ENCODE data around the gene NTM.

Gene NTM

DNA sequence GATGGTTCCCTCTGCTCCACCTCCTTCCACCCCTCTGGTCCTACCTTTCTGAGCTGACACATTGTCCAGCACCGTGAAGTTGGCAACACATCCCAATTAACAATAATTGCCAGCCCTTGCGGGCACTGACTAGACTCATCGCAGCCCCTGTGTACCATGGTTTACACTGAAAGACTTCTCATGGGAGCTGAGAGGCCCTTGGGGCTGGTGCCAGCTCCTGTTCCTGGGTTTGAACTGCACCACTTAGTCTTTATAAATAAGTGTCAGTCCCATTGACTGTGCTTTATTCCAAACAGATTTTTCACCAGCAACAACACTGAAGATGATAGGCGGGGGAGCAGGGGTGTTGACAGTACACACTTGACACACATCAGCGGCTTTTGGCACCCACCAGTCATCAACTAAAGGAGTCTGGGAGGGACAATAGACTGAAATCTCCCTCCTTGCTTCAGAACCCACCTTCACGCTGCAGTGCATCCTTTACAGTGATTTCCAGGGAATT, 447.3 kb downstream of the NTM start:
- Histone ChIP-seq H3K23ac (ENCODE audit: low read length in 2 of 2) (no peak overlapping the region), H3K18ac (ENCODE audit: low read depth in 1 of 2, low read length in 2 of 2) (no peak overlapping the region), H3K4me1 (ENCODE audit: control insufficient read depth, insufficient read depth, low read depth, low read length) (no peaks in the 10 kb centered on the region), H3K4me3 (ENCODE audit: insufficient read depth in 1 of 2, low read depth in 1 of 2, low read length in 2 of 2) (no peak overlapping the region), H3K27ac (ENCODE audit: low read length, poor library complexity, severe bottlenecking) (no peak overlapping the region), H2BK5ac (ENCODE audit: low read depth, low read length, poor library complexity, severe bottlenecking) (no peak overlapping the region), H3K4ac (ENCODE audit: low read depth in 1 of 2, low read length in 2 of 2) (no peak overlapping the region), H3K36me3 (ENCODE audit: control insufficient read depth in 1 of 2, insufficient read depth in 2 of 2, low read depth in 1 of 2, low read length in 2 of 2) (no peaks in the 10 kb centered on the region), H3K4me2 (ENCODE audit: low read length, poor library complexity, severe bottlenecking) (no peak overlapping the region), H2BK120ac (ENCODE audit: low read depth, low read length) (no peak overlapping the region), H2BK15ac (ENCODE audit: low read depth, poor library complexity, severe bottlenecking) (no peak overlapping the region), H3K9ac (ENCODE audit: low read length) (no peak overlapping the region), H2BK12ac (ENCODE audit: low read length in 2 of 2) (no peak overlapping the region), H2AK5ac (ENCODE audit: low read length, severe bottlenecking) (no peak overlapping the region), H4K91ac (ENCODE audit: low read length) (no peak overlapping the region), H4K8ac (ENCODE audit: low read length) (no peak overlapping the region), H3K27me3 (ENCODE audit: control insufficient read depth in 1 of 2, insufficient read depth in 1 of 2, low read length in 2 of 2) (peaks cover 0 to 11% of the 10 kb centered on the region in 2 experiments), H3K14ac (ENCODE audit: low read length in 2 of 2) (no peak overlapping the region), H3K79me1 (replicated peaks; ENCODE audit: low read length, poor library complexity, severe bottlenecking) (no peaks in the 10 kb centered on the region), H2AFZ (ENCODE audit: low read depth, low read length) (no peak overlapping the region), H3K9me3 (ENCODE audit: control insufficient read depth, low read length) (no peaks in the 10 kb centered on the region)
- WGBS: 91% methylated on average over 6 of the region's 6 CpGs
- DNase-seq: no peak

DNA sequence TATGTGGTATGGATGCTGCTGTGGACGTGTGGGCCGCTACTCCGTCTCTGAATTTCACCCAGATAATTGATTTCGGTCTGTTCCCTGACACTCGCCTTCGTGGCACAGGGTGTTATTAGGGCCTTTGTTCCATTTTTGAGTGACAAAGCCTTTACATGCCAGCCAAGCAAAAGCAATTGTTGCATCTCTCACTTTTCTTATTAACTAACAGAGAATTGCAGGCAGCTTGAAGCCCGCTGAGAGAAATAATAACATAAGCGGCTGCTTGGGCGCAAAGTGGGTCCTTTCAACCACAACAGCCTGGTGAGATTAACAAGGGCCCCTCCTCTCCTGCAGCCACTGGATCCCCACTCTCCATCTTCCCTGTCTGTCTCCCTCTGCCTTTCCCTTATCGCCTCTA, 449.4 kb downstream of the NTM start:
- Histone ChIP-seq H3K14ac (ENCODE audit: low read length in 2 of 2) (no peak overlapping the region), H3K23ac (ENCODE audit: low read length in 2 of 2) (no peak overlapping the region)
- 92% methylated on average over 10 of the region's 10 CpGs for WGBS

DNA sequence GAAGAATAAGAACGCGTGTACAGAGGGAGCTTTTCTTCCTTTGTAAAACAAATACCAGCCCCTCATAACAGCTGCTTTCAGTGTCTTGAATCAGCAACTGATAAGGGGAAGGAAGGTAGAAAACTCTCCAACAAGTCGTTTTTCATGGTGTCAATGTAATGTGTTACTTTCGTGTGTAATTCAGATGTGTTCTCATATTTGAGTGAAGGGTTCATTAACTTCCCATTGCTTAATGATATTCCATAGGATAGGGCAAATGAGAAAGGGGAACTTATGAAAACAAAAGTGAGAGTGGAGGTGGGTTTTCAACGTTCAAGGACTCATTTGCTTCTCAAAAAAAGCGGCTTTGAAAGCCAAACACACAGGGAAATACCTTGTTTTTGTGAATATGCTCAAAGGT, 452.1 kb downstream of the NTM start:
- H3K18ac ChIP-seq (ENCODE audit: low read depth in 1 of 2, low read length in 2 of 2): no peak overlapping the region
- no peak overlapping the region for H2BK120ac ChIP-seq (ENCODE audit: low read depth, low read length)
- no peaks in the 10 kb centered on the region for H3K36me3 ChIP-seq (ENCODE audit: control insufficient read depth in 1 of 2, insufficient read depth in 2 of 2, low read depth in 1 of 2, low read length in 2 of 2)
- H2BK12ac ChIP-seq (ENCODE audit: low read length in 2 of 2): no peak overlapping the region
- H3K23ac ChIP-seq (ENCODE audit: low read length in 2 of 2): no peak overlapping the region
- H4K8ac ChIP-seq (ENCODE audit: low read length): no peak overlapping the region
- no peak overlapping the region for H3K4me2 ChIP-seq (ENCODE audit: low read length, poor library complexity, severe bottlenecking)
- H3K14ac ChIP-seq (ENCODE audit: low read length in 2 of 2): no peak overlapping the region
- DNase-seq: no peak
- H2AK5ac ChIP-seq (ENCODE audit: low read length, severe bottlenecking): no peak overlapping the region
- H4K91ac ChIP-seq (ENCODE audit: low read length): no peak overlapping the region
- H2AFZ ChIP-seq (ENCODE audit: low read depth, low read length): no peak overlapping the region
- peaks cover 0 to 20% of the 10 kb centered on the region in 2 experiments for H3K27me3 ChIP-seq (ENCODE audit: control insufficient read depth in 1 of 2, insufficient read depth in 1 of 2, low read length in 2 of 2)
- no peak overlapping the region for H3K4me3 ChIP-seq (ENCODE audit: insufficient read depth in 1 of 2, low read depth in 1 of 2, low read length in 2 of 2)
- H3K9me3 ChIP-seq (ENCODE audit: control insufficient read depth, low read length): no peaks in the 10 kb centered on the region
- no peak overlapping the region for H2BK15ac ChIP-seq (ENCODE audit: low read depth, poor library complexity, severe bottlenecking)
- no peak overlapping the region for H2BK5ac ChIP-seq (ENCODE audit: low read depth, low read length, poor library complexity, severe bottlenecking)
- no peak overlapping the region for H3K27ac ChIP-seq (ENCODE audit: low read length, poor library complexity, severe bottlenecking)
- H3K9ac ChIP-seq (ENCODE audit: low read length): no peak overlapping the region
- no peak overlapping the region for H3K4ac ChIP-seq (ENCODE audit: low read depth in 1 of 2, low read length in 2 of 2)
- H3K79me1 ChIP-seq (replicated peaks; ENCODE audit: low read length, poor library complexity, severe bottlenecking): no peaks in the 10 kb centered on the region
- no peaks in the 10 kb centered on the region for H3K4me1 ChIP-seq (ENCODE audit: control insufficient read depth, insufficient read depth, low read depth, low read length)
- WGBS: 52% methylated on average over 3 of the region's 6 CpGs

More for the DNA sequence above, 449.4 kb downstream of the NTM start:
- H3K79me1 ChIP-seq (replicated peaks; ENCODE audit: low read length, poor library complexity, severe bottlenecking): no peaks in the 10 kb centered on the region
- H3K9me3 ChIP-seq (ENCODE audit: control insufficient read depth, low read length): no peaks in the 10 kb centered on the region
- H4K91ac ChIP-seq (ENCODE audit: low read length): no peak overlapping the region
- no peak overlapping the region for H2BK15ac ChIP-seq (ENCODE audit: low read depth, poor library complexity, severe bottlenecking)
- no peaks in the 10 kb centered on the region for H3K4me1 ChIP-seq (ENCODE audit: control insufficient read depth, insufficient read depth, low read depth, low read length)
- no peak overlapping the region for H2BK5ac ChIP-seq (ENCODE audit: low read depth, low read length, poor library complexity, severe bottlenecking)
- H2AK5ac ChIP-seq (ENCODE audit: low read length, severe bottlenecking): no peak overlapping the region
- no peak overlapping the region for H3K9ac ChIP-seq (ENCODE audit: low read length)
- no peak overlapping the region for H3K27ac ChIP-seq (ENCODE audit: low read length, poor library complexity, severe bottlenecking)
- H3K4ac ChIP-seq (ENCODE audit: low read depth in 1 of 2, low read length in 2 of 2): no peak overlapping the region
- no peaks in the 10 kb centered on the region for H3K36me3 ChIP-seq (ENCODE audit: control insufficient read depth in 1 of 2, insufficient read depth in 2 of 2, low read depth in 1 of 2, low read length in 2 of 2)
- H3K18ac ChIP-seq (ENCODE audit: low read depth in 1 of 2, low read length in 2 of 2): no peak overlapping the region
- no peak overlapping the region for H3K4me2 ChIP-seq (ENCODE audit: low read length, poor library complexity, severe bottlenecking)
- H4K8ac ChIP-seq (ENCODE audit: low read length): no peak overlapping the region
- peaks cover 0 to 16% of the 10 kb centered on the region in 2 experiments for H3K27me3 ChIP-seq (ENCODE audit: control insufficient read depth in 1 of 2, insufficient read depth in 1 of 2, low read length in 2 of 2)
- no peak overlapping the region for H3K4me3 ChIP-seq (ENCODE audit: insufficient read depth in 1 of 2, low read depth in 1 of 2, low read length in 2 of 2)
- no peak overlapping the region for H2BK120ac ChIP-seq (ENCODE audit: low read depth, low read length)
- H2AFZ ChIP-seq (ENCODE audit: low read depth, low read length): no peak overlapping the region
- DNase-seq: no peak
- H2BK12ac ChIP-seq (ENCODE audit: low read length in 2 of 2): no peak overlapping the region

DNA sequence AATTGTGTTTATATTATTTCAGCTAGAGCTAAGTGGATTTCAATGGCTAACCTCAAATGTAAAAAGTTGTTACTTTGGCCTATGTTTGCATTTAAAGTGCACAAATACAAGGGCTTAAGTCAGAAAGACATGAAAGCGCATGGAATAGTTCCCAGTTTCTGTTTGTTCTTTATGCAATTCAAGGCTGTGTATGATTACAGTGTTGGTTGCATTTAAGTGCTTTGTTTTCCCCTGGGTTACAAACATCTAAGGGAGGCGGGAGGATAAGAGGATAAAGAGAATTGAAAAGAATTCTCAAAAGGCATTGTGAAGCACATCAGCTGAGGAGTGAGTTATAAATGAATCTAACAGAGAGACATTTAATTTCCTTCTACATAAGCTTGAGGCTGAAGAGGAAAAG, 453.4 kb downstream of the NTM start:
- 87% methylated on average over 2 of the region's 2 CpGs for WGBS
- H2BK120ac ChIP-seq (ENCODE audit: low read depth, low read length): no peak overlapping the region

More for the DNA sequence above, 453.4 kb downstream of the NTM start:
- no peak overlapping the region for H3K4ac ChIP-seq (ENCODE audit: low read depth in 1 of 2, low read length in 2 of 2)
- no peaks in the 10 kb centered on the region for H3K9me3 ChIP-seq (ENCODE audit: control insufficient read depth, low read length)
- no peaks in the 10 kb centered on the region for H3K36me3 ChIP-seq (ENCODE audit: control insufficient read depth in 1 of 2, insufficient read depth in 2 of 2, low read depth in 1 of 2, low read length in 2 of 2)
- H3K27me3 ChIP-seq (ENCODE audit: control insufficient read depth in 1 of 2, insufficient read depth in 1 of 2, low read length in 2 of 2): peaks cover 0 to 30% of the 10 kb centered on the region in 2 experiments
- DNase-seq: no peak
- H3K14ac ChIP-seq (ENCODE audit: low read length in 2 of 2): no peak overlapping the region
- H2BK12ac ChIP-seq (ENCODE audit: low read length in 2 of 2): no peak overlapping the region
- no peak overlapping the region for H3K18ac ChIP-seq (ENCODE audit: low read depth in 1 of 2, low read length in 2 of 2)
- H3K27ac ChIP-seq (ENCODE audit: low read length, poor library complexity, severe bottlenecking): no peak overlapping the region
- no peak overlapping the region for H3K23ac ChIP-seq (ENCODE audit: low read length in 2 of 2)
- no peak overlapping the region for H2AFZ ChIP-seq (ENCODE audit: low read depth, low read length)
- H4K8ac ChIP-seq (ENCODE audit: low read length): no peak overlapping the region
- H3K79me1 ChIP-seq (replicated peaks; ENCODE audit: low read length, poor library complexity, severe bottlenecking): no peaks in the 10 kb centered on the region
- H3K4me3 ChIP-seq (ENCODE audit: insufficient read depth in 1 of 2, low read depth in 1 of 2, low read length in 2 of 2): no peak overlapping the region
- H3K4me1 ChIP-seq (ENCODE audit: control insufficient read depth, insufficient read depth, low read depth, low read length): no peaks in the 10 kb centered on the region
- no peak overlapping the region for H3K9ac ChIP-seq (ENCODE audit: low read length)
- H2AK5ac ChIP-seq (ENCODE audit: low read length, severe bottlenecking): no peak overlapping the region
- no peak overlapping the region for H2BK15ac ChIP-seq (ENCODE audit: low read depth, poor library complexity, severe bottlenecking)
- no peak overlapping the region for H2BK5ac ChIP-seq (ENCODE audit: low read depth, low read length, poor library complexity, severe bottlenecking)
- H3K4me2 ChIP-seq (ENCODE audit: low read length, poor library complexity, severe bottlenecking): no peak overlapping the region
- H4K91ac ChIP-seq (ENCODE audit: low read length): no peak overlapping the region

Data from mesenchymal stem cell (in vitro differentiated cells and primary cell).